Measurements from ENCODE around the gene ZDHHC4.
A peak's percentile ranks its signal among the peaks of the same experiment; 100 is the strongest.

Gene ZDHHC4

GRCh38 chr7:6637544-6638229, 60.4 kb downstream of the ZDHHC4 start:
- peak; percentile 65 for DNase-seq

Measured in activated naive CD4-positive, alpha-beta T cell treated with Interleukin-2 at 50 U/mL for 16 hours (primary cell).